ENCODE results near the gene HDGFL2. TPM values are rescaled to one million over a fixed set of nuclear protein-coding genes. Genes with fewer than 3 reads are reported as not detected.

HDGFL2 gene
- total and polyA plus RNA-seq, 2 donors from 2014 or later: 37.8 to 38.8 TPM

DNA sequence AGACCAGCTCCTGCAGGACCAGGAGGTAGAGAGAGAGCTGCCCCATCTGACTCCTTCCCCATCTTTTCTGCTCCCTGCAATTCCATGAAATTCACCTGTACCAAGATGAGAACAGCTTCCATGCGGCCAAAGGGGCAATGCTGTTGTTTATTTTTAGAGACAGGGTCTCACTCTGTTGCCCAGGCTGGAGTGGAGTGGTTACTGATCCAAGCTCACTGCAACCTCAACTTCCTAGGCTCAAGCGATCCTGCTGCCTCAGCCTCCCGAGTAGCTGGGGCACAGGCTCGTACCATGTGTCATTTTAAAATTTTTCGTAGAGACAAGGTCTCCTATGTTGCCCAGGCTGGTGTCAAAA is 49.8 kb downstream of the HDGFL2 start:
- H3K9ac ChIP-seq (ENCODE audit: low read length in 3 of 3): no peak overlapping the region
- no peaks in the 10 kb centered on the region for H3K9me3 ChIP-seq (ENCODE audit: control insufficient read depth in 2 of 3, insufficient read depth in 1 of 3, low read length in 3 of 3)
- no peak overlapping the region for H3K4me3 ChIP-seq (ENCODE audit: low read length in 3 of 3)
- DNase-seq: no peak
- no peak overlapping the region for H3K27ac ChIP-seq (ENCODE audit: low read depth in 2 of 2, low read length in 2 of 2)
- H3K27me3 ChIP-seq (ENCODE audit: control insufficient read depth, insufficient read depth, low read length): no peaks in the 10 kb centered on the region
- H3K4me1 ChIP-seq (ENCODE audit: control insufficient read depth in 2 of 3, insufficient read depth in 2 of 3, low read depth in 1 of 3, low read length in 3 of 3): peaks cover 0 to 7% (median 0%) of the 10 kb centered on the region in 3 donors
- TF ChIP-seq, protein P1, sequence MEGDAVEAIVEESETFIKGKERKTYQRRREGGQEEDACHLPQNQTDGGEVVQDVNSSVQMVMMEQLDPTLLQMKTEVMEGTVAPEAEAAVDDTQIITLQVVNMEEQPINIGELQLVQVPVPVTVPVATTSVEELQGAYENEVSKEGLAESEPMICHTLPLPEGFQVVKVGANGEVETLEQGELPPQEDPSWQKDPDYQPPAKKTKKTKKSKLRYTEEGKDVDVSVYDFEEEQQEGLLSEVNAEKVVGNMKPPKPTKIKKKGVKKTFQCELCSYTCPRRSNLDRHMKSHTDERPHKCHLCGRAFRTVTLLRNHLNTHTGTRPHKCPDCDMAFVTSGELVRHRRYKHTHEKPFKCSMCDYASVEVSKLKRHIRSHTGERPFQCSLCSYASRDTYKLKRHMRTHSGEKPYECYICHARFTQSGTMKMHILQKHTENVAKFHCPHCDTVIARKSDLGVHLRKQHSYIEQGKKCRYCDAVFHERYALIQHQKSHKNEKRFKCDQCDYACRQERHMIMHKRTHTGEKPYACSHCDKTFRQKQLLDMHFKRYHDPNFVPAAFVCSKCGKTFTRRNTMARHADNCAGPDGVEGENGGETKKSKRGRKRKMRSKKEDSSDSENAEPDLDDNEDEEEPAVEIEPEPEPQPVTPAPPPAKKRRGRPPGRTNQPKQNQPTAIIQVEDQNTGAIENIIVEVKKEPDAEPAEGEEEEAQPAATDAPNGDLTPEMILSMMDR (IDR thresholded peaks at IDR 0.05; ENCODE audit: borderline replicate concordance, extremely low read depth, insufficient read depth): no peak
- no peak for FAIRE-seq
- intact Hi-C loops (cut with DNase I): no loop called here
- H3K36me3 ChIP-seq (ENCODE audit: control insufficient read depth in 2 of 3, insufficient read depth in 3 of 3, low read length in 3 of 3): no peaks in the 10 kb centered on the region

DNA sequence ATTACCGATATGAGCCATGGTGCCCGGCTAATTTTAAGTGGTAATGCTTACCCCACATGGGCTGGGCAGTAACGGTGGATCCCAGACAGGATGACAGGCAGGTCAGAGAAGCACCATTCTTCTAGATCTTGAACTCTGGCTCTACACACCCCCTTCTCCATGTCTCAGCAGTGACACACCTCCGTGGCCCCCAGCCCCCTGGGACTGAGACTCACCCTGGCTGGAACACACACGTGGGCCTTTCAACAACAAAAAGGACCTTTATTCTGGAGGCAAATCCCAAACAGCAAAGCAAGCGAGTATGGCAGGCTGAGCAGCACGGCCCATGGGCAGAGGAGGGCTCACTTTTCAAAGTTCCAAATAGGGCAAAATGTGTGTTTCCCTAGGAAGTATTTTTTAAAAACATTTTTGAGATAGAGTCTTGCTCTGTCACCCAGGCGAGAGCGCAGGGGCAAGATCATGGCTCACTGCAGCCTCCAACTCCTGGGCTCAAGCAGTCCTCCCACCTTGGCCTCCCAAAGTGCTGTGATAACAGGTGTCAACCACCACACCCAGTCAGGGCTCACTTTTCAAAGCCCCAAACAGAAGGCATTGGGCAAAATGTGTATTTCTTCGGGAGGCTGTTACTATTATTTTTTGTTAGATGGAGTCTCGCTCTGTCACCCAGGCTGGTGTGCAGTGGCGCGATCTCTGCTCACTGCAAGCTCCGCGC is 50.4 kb downstream of the HDGFL2 start:
- Histone ChIP-seq H3K4me1 (ENCODE audit: control insufficient read depth in 2 of 3, insufficient read depth in 2 of 3, low read depth in 1 of 3, low read length in 3 of 3) (peaks cover 0 to 7% (median 0%) of the 10 kb centered on the region in 3 donors), H3K4me3 (ENCODE audit: low read length in 3 of 3) (no peak overlapping the region), H3K27ac (ENCODE audit: low read depth in 2 of 2, low read length in 2 of 2) (no peak overlapping the region), H3K9me3 (ENCODE audit: control insufficient read depth in 2 of 3, insufficient read depth in 1 of 3, low read length in 3 of 3) (no peaks in the 10 kb centered on the region), H3K27me3 (ENCODE audit: control insufficient read depth, insufficient read depth, low read length) (no peaks in the 10 kb centered on the region), H3K36me3 (ENCODE audit: control insufficient read depth in 2 of 3, insufficient read depth in 3 of 3, low read length in 3 of 3) (no peaks in the 10 kb centered on the region), H3K9ac (ENCODE audit: low read length in 3 of 3) (no peak overlapping the region)
- FAIRE-seq (no peak), DNase-seq (no peak)
- TF ChIP-seq, protein P1 (IDR thresholded peaks at IDR 0.05; ENCODE audit: borderline replicate concordance, extremely low read depth, insufficient read depth): no peak
- intact Hi-C loops (cut with DNase I): no loop called here

DNA sequence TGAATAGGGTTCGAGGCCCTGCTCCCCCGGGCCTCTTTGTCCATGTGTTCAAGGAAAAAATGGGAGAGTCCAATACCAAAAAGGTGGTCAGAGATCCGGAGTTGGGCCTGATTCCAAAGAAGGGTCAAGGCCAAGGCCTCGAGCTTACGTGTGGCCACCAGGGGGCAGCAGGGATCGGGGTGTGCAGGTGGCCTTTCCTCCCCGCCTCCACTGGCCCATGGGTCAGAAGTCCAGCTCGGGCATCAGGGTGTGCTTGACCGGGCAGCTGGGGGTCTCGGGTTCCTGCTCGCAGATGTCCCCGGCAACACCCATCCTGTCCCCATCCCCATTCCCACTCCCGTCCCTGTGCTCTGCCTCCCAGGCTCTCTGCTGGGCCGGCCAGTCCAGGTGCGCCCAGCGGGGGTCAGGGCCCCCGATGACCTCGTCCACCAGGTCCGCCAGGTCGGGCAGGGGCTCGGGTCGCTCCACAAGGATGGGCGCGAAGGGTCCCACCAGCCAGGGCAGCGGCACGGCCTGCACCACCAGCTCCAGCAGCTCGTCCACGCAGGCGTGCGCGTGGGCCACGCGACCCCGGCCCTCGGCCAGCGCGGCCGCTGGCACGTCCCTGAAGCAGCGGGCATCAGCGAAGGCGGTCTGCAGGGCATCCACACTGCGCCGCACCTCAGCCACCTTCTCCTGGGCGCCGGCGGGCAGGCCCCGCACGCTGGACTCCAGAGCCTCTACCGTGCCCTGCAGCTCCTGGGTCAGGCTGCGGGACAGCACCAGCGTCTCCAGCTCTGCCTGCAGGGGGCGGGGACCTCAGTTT is 51.4 kb downstream of the HDGFL2 start:
- no peaks in the 10 kb centered on the region for H3K27me3 ChIP-seq (ENCODE audit: control insufficient read depth, insufficient read depth, low read length)
- FAIRE-seq: no peak

More for the DNA sequence above, 51.4 kb downstream of the HDGFL2 start:
- Histone ChIP-seq H3K4me1 (ENCODE audit: control insufficient read depth in 2 of 3, insufficient read depth in 2 of 3, low read depth in 1 of 3, low read length in 3 of 3) (peaks cover 0 to 7% (median 0%) of the 10 kb centered on the region in 3 donors), H3K9me3 (ENCODE audit: control insufficient read depth in 2 of 3, insufficient read depth in 1 of 3, low read length in 3 of 3) (no peaks in the 10 kb centered on the region), H3K9ac (ENCODE audit: low read length in 3 of 3) (no peak overlapping the region), H3K36me3 (ENCODE audit: control insufficient read depth in 2 of 3, insufficient read depth in 3 of 3, low read length in 3 of 3) (no peaks in the 10 kb centered on the region), H3K4me3 (ENCODE audit: low read length in 3 of 3) (no peak overlapping the region), H3K27ac (ENCODE audit: low read depth in 2 of 2, low read length in 2 of 2) (no peak overlapping the region)
- intact Hi-C loops (cut with DNase I): no loop called here
- DNase-seq: peak in 1 of 5 donors; percentile 19
- TF ChIP-seq, protein P1 (IDR thresholded peaks at IDR 0.05; ENCODE audit: borderline replicate concordance, extremely low read depth, insufficient read depth): peak; percentile 63
